HCT116 (cell line): ENCODE data around the gene P4HTM. TPM values are rescaled to one million over a fixed set of nuclear protein-coding genes. Genes with fewer than 3 reads are reported as not detected.

Source experiments
- ATAC-seq: fragments of 200-7000 bp; cut with Tn5 transposase; 2 replicates; pipeline ENCODE4 v1.9.1; 2020; ENCODE audit warnings: mild to moderate bottlenecking, moderate library complexity
- BruUV-seq: library from RNA; stranded (reverse); fragments of 400-500 nt; replicated peaks from 2 replicates; lab custom pipeline; 2021; lab: Mats Ljungman, UMichigan
- CTCF ChIA-PET: fragments of 300-600 bp; sonication (Branson Sonifier 250); formaldehyde crosslinking; loops from one replicate; lab custom pipeline; 2021; ENCODE audit warnings: antibody characterized with exemption; lab: Charles Lee
- POLR2A ChIA-PET: fragments of 300-600, 350-600 bp; sonication (Branson Sonifier 250); formaldehyde crosslinking; loops from one replicate; lab custom pipeline; 2021; ENCODE audit warnings: antibody characterized with exemption; lab: Charles Lee
- RAD21 ChIA-PET, 2 experiments: fragments of 300-600 bp; sonication (Branson Sonifier 250); formaldehyde crosslinking; loops; one replicate each; lab custom pipeline; 2023; ENCODE audit warnings: low total read pairs in 2 of 2; ENCODE audit not compliant: uncharacterized antibody in 2 of 2, unreplicated experiment in 2 of 2, low non-redundant PET in 1 of 2; lab: Charles Lee
- DNase-seq: peaks from one replicate; pipeline ENCODE4 v3.0.0-alpha.2; 2010; ENCODE audit warnings: low read depth, low spot score
- H2AFZ ChIP-seq: fragments of 200-600 bp; shearing (Covaris generic), sonication (generic); 2 replicates; pipeline ENCODE4 v1.6.1; 2017; ENCODE audit warnings: low read depth, mixed run types, mixed read lengths, antibody characterized with exemption, low read length; ENCODE audit not compliant: poor library complexity, severe bottlenecking
- H3K27ac ChIP-seq: 2 replicates; pipeline ENCODE4 v1.5.1; 2012; ENCODE audit warnings: low read depth, low read length
- H3K27me3 ChIP-seq: fragments of 200-600 bp; sonication (generic); 2 replicates; pipeline ENCODE4 v1.6.1; 2016; ENCODE audit warnings: mixed run types, low read length, mixed read lengths; ENCODE audit not compliant: insufficient read depth
- H3K36me3 ChIP-seq, 2 experiments: fragments of 200-500 bp in 1 of 2; fragments of 200-600 bp in 1 of 2; sonication (Bioruptor generic) in 1 of 2; sonication (generic) in 1 of 2; 2 replicates each; pipeline versions ENCODE4 v1.5.1 to v1.6.1; 2014 to 2016; ENCODE audit warnings: low read length in 2 of 2, inconsistent platforms in 1 of 2, mixed read lengths in 1 of 2, mixed run types in 1 of 2; ENCODE audit not compliant: insufficient read depth in 2 of 2, control insufficient read depth in 1 of 2
- H3K4me1 ChIP-seq, 2 experiments: fragments of 200-600 bp in 1 of 2; sonication (generic) in 1 of 2; 2 replicates each; pipeline versions ENCODE4 v1.5.1 to v1.6.1; 2012 to 2017; ENCODE audit warnings: low read length in 2 of 2, inconsistent platforms in 1 of 2, mild to moderate bottlenecking in 1 of 2, mixed read lengths in 1 of 2, mixed run types in 1 of 2, moderate library complexity in 1 of 2; ENCODE audit not compliant: insufficient read depth in 2 of 2, control insufficient read depth in 1 of 2
- H3K4me2 ChIP-seq: fragments of 200-600 bp; sonication (generic); 2 replicates; pipeline ENCODE4 v1.6.1; 2017; ENCODE audit warnings: mixed run types, low read length, mixed read lengths
- H3K4me3 ChIP-seq, 2 experiments: fragments of 200-600 bp in 1 of 2; sonication (generic) in 1 of 2; replicated peaks in 1 of 2; 2 replicates each; pipeline ENCODE4 v1.5.1; 2011 to 2016; ENCODE audit warnings: low read length in 2 of 2, control low read depth in 1 of 2, low read depth in 1 of 2, mild to moderate bottlenecking in 1 of 2, mixed read lengths in 1 of 2, mixed run types in 1 of 2
- H3K79me2 ChIP-seq: fragments of 200-600 bp; sonication (generic); 2 replicates; pipeline ENCODE4 v1.6.1; 2017; ENCODE audit warnings: mild to moderate bottlenecking, mixed run types, low read length, moderate library complexity, mixed read lengths; ENCODE audit not compliant: insufficient read depth
- H3K9ac ChIP-seq: fragments of 200-600 bp; sonication (generic); 2 replicates; pipeline ENCODE4 v1.6.1; 2016; ENCODE audit warnings: low read length, mixed read lengths
- H3K9me2 ChIP-seq: fragments of 200-600 bp; sonication (generic), shearing (Covaris generic); 2 replicates; pipeline ENCODE4 v1.6.1; 2017; ENCODE audit warnings: mixed run types, mild to moderate bottlenecking, moderate library complexity; ENCODE audit not compliant: insufficient read depth
- H3K9me3 ChIP-seq, 2 experiments: fragments of 200-500 bp in 1 of 2; fragments of 200-600 bp in 1 of 2; sonication (Bioruptor generic) in 1 of 2; sonication (generic) in 1 of 2; 2 replicates each; pipeline ENCODE4 v1.6.1; 2014 to 2017; ENCODE audit warnings: low read length in 2 of 2, mixed read lengths in 2 of 2, inconsistent platforms in 1 of 2, low read depth in 1 of 2, mild to moderate bottlenecking in 1 of 2, mixed run types in 1 of 2, moderate library complexity in 1 of 2; ENCODE audit not compliant: control insufficient read depth in 1 of 2, insufficient read depth in 1 of 2
- H4K20me1 ChIP-seq: fragments of 200-600 bp; sonication (generic), shearing (Covaris generic); 2 replicates; pipeline ENCODE4 v1.6.1; 2017; ENCODE audit warnings: mixed run types, mild to moderate bottlenecking, moderate library complexity; ENCODE audit not compliant: insufficient read depth
- CBX3 ChIP-seq: IDR thresholded peaks from 2 replicates; pipeline ENCODE4 v1.6.1; 2012; ENCODE audit warnings: low read depth
- CEBPB ChIP-seq: IDR thresholded peaks from 2 replicates; pipeline ENCODE4 v1.6.1; 2012; ENCODE audit warnings: low read depth
- EGR1 ChIP-seq: IDR thresholded peaks from 2 replicates; pipeline ENCODE4 v1.6.1; 2012; ENCODE audit warnings: low read depth
- ELF1 ChIP-seq: IDR thresholded peaks from 2 replicates; pipeline ENCODE4 v1.6.1; 2012; ENCODE audit warnings: low read depth, borderline replicate concordance
- EZH2 ChIP-seq: fragments of 200-600 bp; sonication (generic); IDR thresholded peaks from 2 replicates; pipeline ENCODE4 v1.6.1; 2017; ENCODE audit warnings: antibody characterized with exemption, mixed run types
- EZH2phosphoT487 ChIP-seq: fragments of 200-600 bp; IDR thresholded peaks from 2 replicates; pipeline ENCODE4 v1.6.1; 2018; ENCODE audit warnings: antibody characterized with exemption, borderline replicate concordance
- JUND ChIP-seq: IDR thresholded peaks from 2 replicates; pipeline ENCODE4 v1.6.1; 2012
- POLR2A ChIP-seq: IDR thresholded peaks from 2 replicates; pipeline ENCODE4 v1.7.0; 2011; ENCODE audit warnings: borderline replicate concordance; ENCODE audit not compliant: insufficient read depth, insufficient read length; ENCODE audit errors: extremely low read depth
- POLR2AphosphoS5 ChIP-seq: IDR thresholded peaks from 2 replicates; pipeline ENCODE4 v1.6.1; 2011; ENCODE audit warnings: mild to moderate bottlenecking, low read depth, low read length, moderate library complexity
- RAD21 ChIP-seq: IDR thresholded peaks from 2 replicates; pipeline ENCODE4 v1.6.1; 2012; ENCODE audit warnings: low read depth, mild to moderate bottlenecking
- SIN3A ChIP-seq: IDR thresholded peaks from 2 replicates; pipeline ENCODE4 v1.6.1; 2012; ENCODE audit warnings: low read depth
- SP1 ChIP-seq: IDR thresholded peaks from 2 replicates; pipeline ENCODE4 v1.6.1; 2012; ENCODE audit warnings: low read depth
- SRF ChIP-seq: IDR thresholded peaks from 2 replicates; pipeline ENCODE4 v1.6.1; 2012; ENCODE audit warnings: low read depth
- YY1 ChIP-seq: IDR thresholded peaks from 2 replicates; pipeline ENCODE4 v1.6.1; 2011; ENCODE audit warnings: low read length, low read depth, moderate library complexity, mild to moderate bottlenecking; ENCODE audit not compliant: insufficient replicate concordance; ENCODE audit errors: extremely low read depth
- ZFX ChIP-seq: fragments of 450-650 bp; IDR thresholded peaks from 2 replicates; pipeline ENCODE4 v1.6.1; 2017
- intact Hi-C: fragments of 100-400 bp; cut with micrococcal nuclease; formaldehyde crosslinking; loops from 2 replicates; pipeline ENCODE4 v1.10.0; 2022
- total RNA-seq: library from RNA; stranded (reverse); gene quantifications from one replicate; pipeline ENCODE4 v1.2.1, GENCODE V29; 2021; ENCODE audit not compliant: unreplicated experiment
- TF ChIP-seq, protein P1 (sequence below): IDR thresholded peaks from 2 replicates; pipeline ENCODE4 v1.6.1; 2012
- TF ChIP-seq, protein P2 (sequence below), 3 experiments: fragments of 200-600 bp in 1 of 3; sonication (generic) in 1 of 3; IDR thresholded peaks in 2 of 3; conservative IDR thresholded peaks in 1 of 3; 2 replicates each; pipeline ENCODE4 v1.5.1; 2012 to 2017; ENCODE audit warnings: low read depth in 2 of 3, low read length in 2 of 3, antibody characterized with exemption in 1 of 3, borderline replicate concordance in 1 of 3, control low read depth in 1 of 3, mild to moderate bottlenecking in 1 of 3, mixed read lengths in 1 of 3, mixed run types in 1 of 3, moderate library complexity in 1 of 3; ENCODE audit not compliant: insufficient read depth in 1 of 3

Gene P4HTM
- total RNA-seq, 1 experiment from 2014 or later = 60.5 TPM

DNA sequence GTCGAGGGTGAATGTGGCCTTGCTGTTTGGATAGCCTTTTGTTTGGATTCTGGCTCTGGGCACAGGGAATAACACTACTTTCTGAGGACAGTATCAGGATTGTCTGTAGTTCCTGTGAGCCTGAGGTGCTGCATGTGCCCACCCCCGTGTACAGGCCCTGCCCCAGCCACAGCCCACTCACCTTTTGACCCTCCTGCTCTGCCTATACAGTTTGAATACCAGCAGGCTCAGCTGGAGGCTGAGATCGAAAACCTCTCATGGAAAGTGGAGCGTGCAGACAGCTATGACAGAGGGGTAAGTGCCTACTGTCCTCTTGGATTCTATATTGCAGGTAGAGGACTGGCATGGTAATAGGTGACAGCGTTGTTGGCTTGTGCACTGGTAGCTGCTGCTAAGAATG lies 7.4 kb upstream of the P4HTM start:
- Histone ChIP-seq H3K79me2 (peaks cover 4% of the 10 kb centered on the region; the same call in 1 of the 2 replicates), H4K20me1 (no peaks in the 10 kb centered on the region), H3K9me2 (no peaks in the 10 kb centered on the region), H3K4me2 (no peak overlapping the region), H3K27me3 (no peaks in the 10 kb centered on the region), H3K36me3 (peaks cover 40 to 49% of the 10 kb centered on the region in 2 experiments), H3K9me3 (no peaks in the 10 kb centered on the region), H3K4me3 (no peak overlapping the region), H3K4me1 (peaks cover 0 to under 1% of the 10 kb centered on the region in 2 experiments; a peak in 1 of 4 replicates), H3K27ac (no peak overlapping the region), H3K9ac (no peak overlapping the region), H2AFZ (no peak overlapping the region)
- TF ChIP-seq POLR2A = no peak
- no peak for TF ChIP-seq EZH2phosphoT487
- no peak for TF ChIP-seq RAD21
- no peak for TF ChIP-seq EZH2
- TF ChIP-seq, protein P1, sequence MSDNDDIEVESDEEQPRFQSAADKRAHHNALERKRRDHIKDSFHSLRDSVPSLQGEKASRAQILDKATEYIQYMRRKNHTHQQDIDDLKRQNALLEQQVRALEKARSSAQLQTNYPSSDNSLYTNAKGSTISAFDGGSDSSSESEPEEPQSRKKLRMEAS = no peak
- no peak for TF ChIP-seq SIN3A
- TF ChIP-seq SP1 = no peak
- no peak for TF ChIP-seq EGR1
- no peak for TF ChIP-seq POLR2AphosphoS5
- TF ChIP-seq CEBPB = no peak
- TF ChIP-seq YY1 = no peak
- TF ChIP-seq, protein P2, sequence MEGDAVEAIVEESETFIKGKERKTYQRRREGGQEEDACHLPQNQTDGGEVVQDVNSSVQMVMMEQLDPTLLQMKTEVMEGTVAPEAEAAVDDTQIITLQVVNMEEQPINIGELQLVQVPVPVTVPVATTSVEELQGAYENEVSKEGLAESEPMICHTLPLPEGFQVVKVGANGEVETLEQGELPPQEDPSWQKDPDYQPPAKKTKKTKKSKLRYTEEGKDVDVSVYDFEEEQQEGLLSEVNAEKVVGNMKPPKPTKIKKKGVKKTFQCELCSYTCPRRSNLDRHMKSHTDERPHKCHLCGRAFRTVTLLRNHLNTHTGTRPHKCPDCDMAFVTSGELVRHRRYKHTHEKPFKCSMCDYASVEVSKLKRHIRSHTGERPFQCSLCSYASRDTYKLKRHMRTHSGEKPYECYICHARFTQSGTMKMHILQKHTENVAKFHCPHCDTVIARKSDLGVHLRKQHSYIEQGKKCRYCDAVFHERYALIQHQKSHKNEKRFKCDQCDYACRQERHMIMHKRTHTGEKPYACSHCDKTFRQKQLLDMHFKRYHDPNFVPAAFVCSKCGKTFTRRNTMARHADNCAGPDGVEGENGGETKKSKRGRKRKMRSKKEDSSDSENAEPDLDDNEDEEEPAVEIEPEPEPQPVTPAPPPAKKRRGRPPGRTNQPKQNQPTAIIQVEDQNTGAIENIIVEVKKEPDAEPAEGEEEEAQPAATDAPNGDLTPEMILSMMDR (IDR thresholded peaks at IDR 0.05 in 2 of 3, conservative IDR thresholded peaks at IDR 0.05 in 1 of 3; ENCODE audit: borderline replicate concordance in 1 of 3, insufficient read depth in 1 of 3, low read depth in 2 of 3, low read length in 2 of 3) = no peak
- no peak for TF ChIP-seq SRF
- no peak for TF ChIP-seq ELF1
- no peak for TF ChIP-seq ZFX
- no peak for TF ChIP-seq JUND
- TF ChIP-seq CBX3 = no peak
- ATAC-seq (no peak), DNase-seq (no peak)
- intact Hi-C loops = no loop called here
- CTCF ChIA-PET = no interaction called here
- RAD21 ChIA-PET = no interaction called here
- POLR2A ChIA-PET = no interaction called here
- no TSS peak for BruUV-seq
